Rectal smooth muscle tissue (tissue), 1 donor: ENCODE data around the gene CHST11.

Experiments
- H3K27ac ChIP-seq: one replicate; pipeline ENCODE4 v1.7.0; 2013; ENCODE audit warnings: low read depth, low read length, inconsistent platforms
- H3K27me3 ChIP-seq: one replicate; pipeline ENCODE4 v1.7.0; 2013; ENCODE audit warnings: low read length; ENCODE audit not compliant: control insufficient read depth, insufficient read depth
- H3K36me3 ChIP-seq: one replicate; pipeline ENCODE4 v1.7.0; 2013; ENCODE audit warnings: low read length; ENCODE audit not compliant: control insufficient read depth, insufficient read depth
- H3K4me1 ChIP-seq: one replicate; pipeline ENCODE4 v1.7.0; 2013; ENCODE audit warnings: low read length; ENCODE audit not compliant: control insufficient read depth, insufficient read depth
- H3K4me3 ChIP-seq: one replicate; pipeline ENCODE4 v1.7.0; 2013; ENCODE audit warnings: low read length
- H3K9ac ChIP-seq: one replicate; pipeline ENCODE4 v1.7.0; 2013; ENCODE audit warnings: low read length

CHST11 gene

DNA sequence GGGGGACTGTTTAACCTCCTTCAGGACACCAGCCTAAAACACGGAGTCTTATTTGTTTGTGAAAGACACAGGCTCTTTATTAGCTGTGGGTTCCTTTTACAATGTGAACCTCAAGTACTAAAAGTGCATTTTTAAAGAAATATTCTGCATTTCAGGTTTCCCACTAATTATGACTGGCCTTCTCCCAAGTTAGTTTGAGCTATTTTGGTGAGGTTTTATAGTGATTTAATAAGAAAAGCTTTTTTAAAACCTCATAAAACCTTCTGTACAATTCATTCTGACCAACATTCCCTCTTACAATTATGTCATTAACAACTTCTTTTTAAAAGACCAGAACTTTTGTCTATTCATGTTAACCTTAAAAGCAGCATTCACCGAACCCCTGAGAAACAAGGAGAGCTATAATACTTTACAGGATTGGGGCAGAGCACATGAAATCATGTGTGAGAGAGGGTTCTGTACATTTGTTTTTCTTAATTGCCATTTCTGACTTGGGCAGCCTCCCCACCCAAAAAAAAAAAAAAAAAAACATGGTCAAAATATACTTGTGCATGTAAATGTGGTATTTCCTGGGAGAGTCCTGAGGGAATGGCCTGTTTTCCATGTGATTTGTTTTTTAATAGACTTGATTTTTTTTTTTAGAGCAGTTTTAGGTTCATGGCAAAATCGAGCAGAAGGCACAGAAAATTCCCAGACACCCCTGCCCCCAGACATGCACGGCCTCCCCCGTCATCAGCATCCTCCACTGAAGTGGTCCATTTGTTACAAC is 169.5 kb downstream of the CHST11 start:
- H3K4me1 ChIP-seq, result no peaks in the 10 kb centered on the region
- no peak overlapping the region for H3K4me3 ChIP-seq
- no peak overlapping the region for H3K9ac ChIP-seq
- no peak overlapping the region for H3K27ac ChIP-seq
- no peaks in the 10 kb centered on the region for H3K36me3 ChIP-seq
- H3K27me3 ChIP-seq, result no peaks in the 10 kb centered on the region

DNA sequence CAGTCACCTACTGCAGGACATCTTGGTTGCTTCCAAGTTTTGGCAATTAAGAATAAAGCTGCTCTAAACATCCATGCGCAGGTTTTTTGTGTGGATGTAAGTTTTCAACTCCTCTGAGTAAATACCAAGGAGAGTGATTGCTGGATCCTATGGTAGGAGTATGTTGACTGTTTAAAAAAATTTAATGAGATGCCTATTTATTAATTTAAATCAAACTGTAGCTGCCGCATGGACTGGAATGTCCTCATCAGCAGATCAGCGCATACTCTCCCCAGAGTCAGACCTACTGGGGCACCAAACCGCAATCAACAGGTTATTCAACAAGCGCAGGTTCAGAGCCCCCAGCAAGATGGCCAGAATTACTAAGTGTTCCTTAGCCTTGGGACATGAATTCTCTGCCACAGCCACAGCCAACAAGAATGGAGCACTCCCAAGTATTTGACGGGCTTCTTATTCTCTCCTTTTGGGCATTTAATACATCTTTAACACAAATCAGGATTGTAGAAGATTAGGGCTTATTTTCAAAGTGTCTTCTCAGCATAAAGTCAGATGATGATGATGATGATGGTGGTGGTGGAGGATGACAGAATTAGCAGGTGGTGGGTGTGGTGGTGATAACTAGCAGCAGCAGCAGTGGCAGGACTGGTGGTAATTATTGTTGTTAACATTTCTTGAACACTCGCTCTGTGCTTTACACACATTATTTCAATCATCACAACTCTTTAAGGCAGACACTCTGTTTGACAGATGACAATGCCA is 170.7 kb downstream of the CHST11 start:
- no peaks in the 10 kb centered on the region for H3K27me3 ChIP-seq
- no peak overlapping the region for H3K4me3 ChIP-seq
- no peaks in the 10 kb centered on the region for H3K36me3 ChIP-seq
- no peak overlapping the region for H3K27ac ChIP-seq
- H3K4me1 ChIP-seq, result no peaks in the 10 kb centered on the region
- no peak overlapping the region for H3K9ac ChIP-seq

DNA sequence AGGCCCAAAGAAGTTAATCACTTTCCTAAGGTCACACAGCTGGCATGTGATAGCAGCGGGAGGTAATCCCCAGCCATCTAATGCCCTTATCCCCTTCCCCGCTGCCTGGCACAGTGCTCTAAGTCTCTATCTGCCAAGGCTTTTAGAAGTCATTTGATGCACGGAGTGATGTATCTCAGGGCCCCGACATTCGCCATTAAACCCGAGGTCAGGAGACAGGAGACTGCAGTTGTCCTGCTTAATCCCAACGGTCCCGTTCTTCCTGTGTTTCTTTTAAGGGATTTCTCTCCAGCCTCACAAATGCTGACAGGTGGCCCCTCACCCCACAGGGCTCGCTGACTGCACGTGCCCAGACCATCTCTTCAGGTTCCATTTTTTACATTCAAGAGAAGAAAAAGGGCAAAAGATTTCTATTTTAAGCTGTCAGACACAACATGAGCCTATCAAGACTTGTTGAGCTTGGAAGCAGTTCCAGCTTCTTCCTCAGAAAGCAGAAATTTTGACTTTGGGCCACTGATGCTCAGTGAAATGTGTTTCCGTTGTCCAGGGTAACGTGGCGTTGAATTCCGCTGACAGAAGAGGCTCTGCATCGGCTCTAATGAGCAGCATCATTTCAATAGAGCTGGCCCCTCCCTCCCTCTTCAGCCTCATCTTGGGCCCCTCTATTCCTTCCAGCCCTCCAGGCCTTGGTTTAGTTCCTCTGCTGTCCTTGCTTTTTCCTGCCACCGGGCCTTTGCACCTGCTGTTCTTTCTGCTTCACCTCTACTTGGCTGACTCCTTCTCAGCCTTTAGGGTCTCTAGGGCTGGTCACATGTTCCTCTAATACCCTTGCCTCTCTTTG is 171.5 kb downstream of the CHST11 start:
- no peaks in the 10 kb centered on the region for H3K36me3 ChIP-seq
- no peak overlapping the region for H3K27ac ChIP-seq
- no peaks in the 10 kb centered on the region for H3K4me1 ChIP-seq
- H3K27me3 ChIP-seq, result no peaks in the 10 kb centered on the region
- H3K9ac ChIP-seq, result no peak overlapping the region
- H3K4me3 ChIP-seq, result no peak overlapping the region

DNA sequence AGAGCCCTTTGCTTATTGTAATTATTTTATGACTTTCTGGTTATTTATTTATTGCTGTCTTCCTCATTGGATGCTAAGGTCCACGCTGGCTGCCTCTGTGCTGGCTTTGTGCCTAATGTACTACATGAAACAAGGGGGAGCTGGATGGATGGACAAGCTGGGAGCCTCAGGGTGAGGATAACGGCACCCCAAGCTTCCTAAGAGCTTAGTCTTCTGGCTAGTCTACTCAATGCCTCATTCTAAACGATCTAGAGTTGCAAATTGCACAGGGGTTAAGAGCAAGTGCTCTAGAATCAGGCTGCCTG is 172.0 kb downstream of the CHST11 start:
- no peaks in the 10 kb centered on the region for H3K4me1 ChIP-seq
- no peak overlapping the region for H3K9ac ChIP-seq
- no peak overlapping the region for H3K4me3 ChIP-seq
- H3K27ac ChIP-seq, result no peak overlapping the region
- H3K36me3 ChIP-seq, result no peaks in the 10 kb centered on the region
- H3K27me3 ChIP-seq, result no peaks in the 10 kb centered on the region

DNA sequence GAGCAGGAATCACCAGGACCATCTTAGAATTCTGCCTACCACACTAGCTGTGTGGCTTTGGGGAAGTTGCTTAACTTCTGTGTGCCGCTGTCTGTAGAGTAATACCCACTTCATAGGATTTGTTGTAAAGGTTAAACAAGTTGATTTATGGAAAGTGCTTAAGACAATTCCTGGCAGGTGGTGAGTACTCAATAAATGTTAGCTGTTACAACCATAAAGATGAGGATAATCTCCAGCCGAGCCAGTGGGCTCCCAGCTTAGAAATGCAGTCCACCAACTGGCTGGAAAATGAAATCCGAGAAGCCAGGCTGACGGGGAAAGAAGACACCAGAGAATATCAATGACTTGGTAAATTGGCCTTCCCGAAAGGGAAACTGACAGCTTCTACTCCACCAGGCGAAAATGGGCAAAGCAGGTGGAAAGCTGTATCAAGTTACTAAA is 173.5 kb downstream of the CHST11 start:
- no peaks in the 10 kb centered on the region for H3K4me1 ChIP-seq
- no peak overlapping the region for H3K4me3 ChIP-seq
- H3K9ac ChIP-seq, result no peak overlapping the region
- no peaks in the 10 kb centered on the region for H3K36me3 ChIP-seq
- no peak overlapping the region for H3K27ac ChIP-seq
- H3K27me3 ChIP-seq, result no peaks in the 10 kb centered on the region

DNA sequence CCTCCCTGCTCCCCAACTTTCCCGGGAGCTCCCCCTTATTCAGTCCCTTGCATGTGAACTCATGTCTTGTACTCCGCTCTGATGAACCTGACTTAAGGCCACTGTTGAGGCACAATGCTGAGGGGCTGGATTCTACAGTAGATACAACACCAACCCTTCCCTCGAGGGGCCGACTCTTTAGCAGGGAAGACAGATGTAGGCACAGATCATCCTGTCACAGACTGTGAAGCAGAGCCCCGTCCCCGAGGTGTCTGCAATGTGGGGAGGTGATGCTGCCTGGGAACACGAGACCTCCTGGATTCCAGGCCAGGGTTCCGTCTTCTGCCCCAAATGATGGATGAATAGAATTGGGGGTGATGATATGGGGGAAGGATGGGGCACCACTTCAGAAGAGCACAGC is 175.1 kb downstream of the CHST11 start:
- H3K4me3 ChIP-seq, result no peak overlapping the region
- H3K9ac ChIP-seq, result no peak overlapping the region
- no peaks in the 10 kb centered on the region for H3K36me3 ChIP-seq
- no peaks in the 10 kb centered on the region for H3K27me3 ChIP-seq
- H3K27ac ChIP-seq, result no peak overlapping the region
- no peaks in the 10 kb centered on the region for H3K4me1 ChIP-seq

DNA sequence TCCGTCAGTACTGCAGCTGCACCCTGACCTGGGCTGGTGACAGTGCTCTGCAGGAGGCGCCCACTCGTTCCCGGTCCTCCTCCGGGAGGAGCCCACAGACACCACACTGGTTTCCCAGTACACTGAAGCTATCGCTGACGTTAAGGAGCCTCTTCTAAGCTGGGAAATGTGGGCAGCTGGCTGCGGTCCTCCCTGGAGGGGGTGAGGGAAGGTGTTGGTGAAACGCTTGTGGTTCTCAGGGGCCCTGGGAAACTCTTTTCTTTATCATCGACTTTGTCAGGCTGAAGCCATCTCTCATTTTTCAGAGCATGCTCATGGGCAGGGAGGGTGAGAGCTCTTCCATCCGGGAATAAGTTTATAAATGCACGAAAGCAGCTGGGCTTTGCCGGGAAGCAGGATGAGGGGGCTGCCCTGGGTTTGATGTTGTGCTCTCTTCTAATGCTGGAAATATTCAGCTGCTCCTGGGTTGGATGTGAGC is 176.0 kb downstream of the CHST11 start:
- H3K4me1 ChIP-seq, result no peaks in the 10 kb centered on the region
- H3K9ac ChIP-seq, result no peak overlapping the region
- no peak overlapping the region for H3K4me3 ChIP-seq
- no peak overlapping the region for H3K27ac ChIP-seq
- H3K27me3 ChIP-seq, result no peaks in the 10 kb centered on the region
- no peaks in the 10 kb centered on the region for H3K36me3 ChIP-seq

DNA sequence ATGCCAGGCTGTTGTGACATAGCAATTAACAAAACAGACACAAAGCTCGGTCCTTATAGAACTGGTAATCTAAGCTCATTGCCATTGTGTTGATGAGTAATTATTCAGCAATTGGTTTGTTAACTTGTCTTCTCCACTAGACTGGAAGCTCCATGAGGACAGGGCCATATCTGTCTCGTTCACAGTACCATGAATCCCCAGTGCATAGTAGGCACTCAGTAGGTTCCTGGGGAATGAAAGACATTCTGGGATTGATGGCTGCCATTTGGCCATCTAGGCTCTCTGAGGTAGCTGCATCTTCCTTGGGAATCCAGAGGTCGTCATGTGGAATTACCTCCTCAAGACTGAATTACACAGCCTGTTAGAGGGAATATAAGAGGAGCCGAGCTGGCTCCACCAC is 177.3 kb downstream of the CHST11 start:
- H3K9ac ChIP-seq, result no peak overlapping the region
- H3K4me3 ChIP-seq, result no peak overlapping the region
- H3K27ac ChIP-seq, result no peak overlapping the region
- no peaks in the 10 kb centered on the region for H3K36me3 ChIP-seq
- no peaks in the 10 kb centered on the region for H3K27me3 ChIP-seq
- no peaks in the 10 kb centered on the region for H3K4me1 ChIP-seq

DNA sequence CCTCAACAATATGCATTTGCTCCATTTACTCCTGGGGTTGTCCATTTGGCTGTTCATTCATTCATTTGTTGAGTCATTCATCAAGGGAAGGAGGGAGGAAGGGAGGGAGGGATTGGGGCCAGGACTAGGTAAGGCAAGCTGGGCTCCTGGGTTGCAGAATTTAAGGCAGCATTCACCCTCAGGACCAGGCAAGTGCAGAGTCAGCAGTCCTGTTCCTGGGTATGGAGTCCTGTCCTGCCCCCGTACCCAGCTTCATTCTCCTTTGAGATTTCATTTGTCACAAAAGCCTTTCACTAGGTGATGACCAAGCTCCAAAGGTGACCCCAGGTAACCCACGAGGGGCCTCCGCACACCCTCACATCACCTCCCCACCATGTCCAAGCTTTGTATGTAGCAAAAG is 178.1 kb downstream of the CHST11 start:
- H3K27me3 ChIP-seq, result no peaks in the 10 kb centered on the region
- H3K27ac ChIP-seq, result no peak overlapping the region

DNA sequence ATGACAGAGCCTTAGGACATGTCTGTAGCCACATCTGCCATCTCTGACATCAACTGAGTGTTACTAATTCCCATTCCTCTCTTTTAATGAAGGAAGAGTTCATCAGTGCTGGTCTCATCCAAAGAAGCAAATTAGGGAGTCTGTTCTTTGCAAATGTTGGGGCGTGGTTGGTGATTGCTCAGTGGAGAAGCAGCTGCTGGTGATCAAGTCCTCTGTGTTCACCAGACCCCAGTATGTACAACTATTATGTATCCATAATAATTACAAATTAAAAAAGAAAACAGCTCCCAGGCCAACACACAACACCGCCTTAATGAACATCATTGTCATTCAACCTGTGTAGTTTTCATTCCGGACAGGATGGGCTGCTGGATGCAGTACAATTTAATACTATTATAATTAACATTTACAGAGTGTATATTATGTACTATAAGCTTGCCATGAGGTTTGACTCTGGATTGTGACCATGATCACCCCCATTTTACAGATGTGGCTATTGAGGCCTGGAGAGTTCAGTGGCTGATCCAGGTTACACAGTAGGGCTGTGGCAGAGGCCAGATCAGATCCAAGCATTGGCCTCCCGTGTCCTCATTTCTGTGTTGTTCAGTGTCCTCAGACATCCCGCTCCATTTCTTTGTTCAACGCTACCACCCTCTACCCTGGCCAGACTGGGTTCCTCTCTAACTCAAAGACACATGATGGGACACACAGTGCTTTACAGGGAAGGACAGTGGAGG is 179.0 kb downstream of the CHST11 start:
- no peak overlapping the region for H3K4me3 ChIP-seq
- no peaks in the 10 kb centered on the region for H3K36me3 ChIP-seq
- H3K4me1 ChIP-seq, result no peaks in the 10 kb centered on the region
- H3K27ac ChIP-seq, result no peak overlapping the region
- H3K27me3 ChIP-seq, result no peaks in the 10 kb centered on the region
- H3K9ac ChIP-seq, result no peak overlapping the region

More for the DNA sequence above, 178.1 kb downstream of the CHST11 start:
- Histone ChIP-seq H3K4me3 (no peak overlapping the region), H3K9ac (no peak overlapping the region), H3K4me1 (no peaks in the 10 kb centered on the region), H3K36me3 (no peaks in the 10 kb centered on the region)

DNA sequence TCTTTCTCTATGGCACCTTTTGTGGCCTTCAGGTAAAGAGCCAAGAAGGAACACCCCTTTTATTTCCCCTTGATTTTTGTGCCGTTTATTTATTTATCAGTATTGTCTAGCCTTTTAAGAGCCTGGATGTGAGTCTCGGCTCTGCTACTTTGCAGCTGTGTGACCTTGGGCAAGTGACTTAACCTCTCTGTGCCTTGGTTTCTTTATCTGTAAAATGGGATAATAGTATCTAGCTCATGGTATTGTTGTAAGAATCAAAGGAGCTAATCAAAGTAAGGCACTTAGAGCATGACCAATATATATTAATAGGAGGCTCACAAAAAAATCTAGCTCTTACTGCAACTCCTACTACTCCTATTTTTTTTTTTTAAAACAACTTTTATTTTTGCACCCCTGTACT is 179.7 kb downstream of the CHST11 start:
- Histone ChIP-seq H3K36me3 (no peaks in the 10 kb centered on the region), H3K27me3 (no peaks in the 10 kb centered on the region), H3K27ac (no peak overlapping the region), H3K9ac (no peak overlapping the region), H3K4me3 (no peak overlapping the region), H3K4me1 (no peaks in the 10 kb centered on the region)

DNA sequence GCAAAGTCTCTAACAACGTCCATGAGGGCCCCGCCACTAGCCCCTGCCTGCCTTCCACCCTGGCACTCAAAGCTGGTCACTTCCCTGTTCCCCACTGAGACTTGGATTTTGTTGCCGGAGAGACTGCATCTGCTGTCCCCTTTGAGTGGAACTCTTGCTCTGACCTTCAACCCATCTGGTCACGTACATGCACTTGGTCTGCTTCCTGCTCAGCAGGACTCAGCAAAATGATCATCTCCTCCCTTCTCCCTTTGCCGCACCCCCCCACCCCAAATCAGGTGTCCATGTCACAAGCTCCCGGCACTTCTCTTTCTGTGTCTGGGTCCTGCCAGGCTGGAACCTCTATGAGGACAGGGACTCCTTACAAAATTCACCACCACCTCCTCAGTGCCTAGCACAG is 180.9 kb downstream of the CHST11 start:
- H3K27me3 ChIP-seq, result no peaks in the 10 kb centered on the region
- no peak overlapping the region for H3K9ac ChIP-seq
- no peak overlapping the region for H3K27ac ChIP-seq
- H3K36me3 ChIP-seq, result no peaks in the 10 kb centered on the region
- no peaks in the 10 kb centered on the region for H3K4me1 ChIP-seq
- H3K4me3 ChIP-seq, result no peak overlapping the region
